ENCODE data around the gene CBY1.

CBY1 gene

DNA sequence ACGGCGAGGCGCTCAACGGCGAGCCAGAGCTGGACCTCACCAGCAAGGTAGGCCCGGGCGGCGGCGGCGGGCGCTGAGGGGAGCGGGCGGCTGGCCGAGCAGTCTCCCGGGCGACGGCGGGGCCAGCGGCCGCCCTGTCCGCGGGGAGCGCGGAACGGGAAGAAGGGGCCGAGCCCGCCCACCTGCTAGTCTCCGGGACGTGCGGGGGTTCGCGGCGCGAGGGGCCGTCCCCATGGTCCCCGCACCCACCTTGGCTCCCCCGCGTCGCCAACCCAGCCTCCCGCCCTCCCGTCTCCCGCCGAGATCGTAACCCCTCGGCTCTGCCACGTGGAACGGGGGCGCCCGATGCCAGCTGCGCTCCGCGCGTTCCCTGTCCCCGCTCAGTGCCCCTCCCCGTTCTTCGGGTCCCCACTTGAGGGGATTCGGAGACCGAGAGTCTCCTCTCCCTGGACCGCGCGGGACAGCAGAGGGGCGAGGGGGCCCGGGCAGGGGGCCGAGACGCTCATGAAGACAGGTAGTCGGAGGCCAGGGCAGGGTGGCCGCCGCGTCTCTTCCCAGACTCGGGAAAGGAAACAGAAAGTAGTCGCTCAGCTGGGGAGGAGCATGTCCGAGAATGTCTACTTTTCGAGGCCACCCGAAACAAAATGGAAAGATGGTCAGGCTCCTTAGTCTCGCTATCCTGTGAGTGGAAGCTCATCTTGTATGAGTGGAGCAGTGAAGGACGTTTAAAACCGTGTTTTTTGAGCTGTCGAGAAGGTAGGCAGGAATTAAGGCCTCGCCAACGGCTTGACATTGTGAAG, 49.9 kb downstream of the CBY1 start:
- no peaks in the 10 kb centered on the region for H3K9me3 ChIP-seq (ENCODE audit: control insufficient read depth, low read depth, low read length)
- H3K4me1 ChIP-seq (ENCODE audit: control insufficient read depth, low read depth, low read length), result peaks cover 29% of the 10 kb centered on the region
- H3K4me3 ChIP-seq (ENCODE audit: low read length), result peak overlapping the region; percentile 95
- no peaks in the 10 kb centered on the region for H3K27me3 ChIP-seq (ENCODE audit: control insufficient read depth, insufficient read depth, low read length)
- H3K36me3 ChIP-seq (ENCODE audit: control insufficient read depth, low read depth, low read length), result peaks cover 6% of the 10 kb centered on the region
- H3K9ac ChIP-seq (ENCODE audit: low read length), result peak overlapping the region; percentile 82
- no peak overlapping the region for H3K27ac ChIP-seq (ENCODE audit: low read length)

GRCh38 chr22:38706901-38707195, 50.4 kb downstream of the CBY1 start:
- Histone ChIP-seq H3K4me1 (ENCODE audit: control insufficient read depth, low read depth, low read length) (peaks cover 29% of the 10 kb centered on the region), H3K9me3 (ENCODE audit: control insufficient read depth, low read depth, low read length) (no peaks in the 10 kb centered on the region), H3K36me3 (ENCODE audit: control insufficient read depth, low read depth, low read length) (peaks cover 6% of the 10 kb centered on the region), H3K27me3 (ENCODE audit: control insufficient read depth, insufficient read depth, low read length) (no peaks in the 10 kb centered on the region), H3K27ac (ENCODE audit: low read length) (no peak overlapping the region), H3K9ac (ENCODE audit: low read length) (peak overlapping the region; percentile 82), H3K4me3 (ENCODE audit: low read length) (peak overlapping the region; percentile 95)

- Histone ChIP-seq H3K4me1 (ENCODE audit: control insufficient read depth, low read depth, low read length) (peaks cover 32% of the 10 kb centered on the region), H3K9ac (ENCODE audit: low read length) (no peak overlapping the region), H3K36me3 (ENCODE audit: control insufficient read depth, low read depth, low read length) (peaks cover 6% of the 10 kb centered on the region), H3K4me3 (ENCODE audit: low read length) (peak overlapping the region; percentile 95), H3K27ac (ENCODE audit: low read length) (no peak overlapping the region), H3K27me3 (ENCODE audit: control insufficient read depth, insufficient read depth, low read length) (no peaks in the 10 kb centered on the region), H3K9me3 (ENCODE audit: control insufficient read depth, low read depth, low read length) (no peaks in the 10 kb centered on the region)
Observed at GRCh38 chr22:38707346-38707745, 50.9 kb downstream of the CBY1 start.

DNA sequence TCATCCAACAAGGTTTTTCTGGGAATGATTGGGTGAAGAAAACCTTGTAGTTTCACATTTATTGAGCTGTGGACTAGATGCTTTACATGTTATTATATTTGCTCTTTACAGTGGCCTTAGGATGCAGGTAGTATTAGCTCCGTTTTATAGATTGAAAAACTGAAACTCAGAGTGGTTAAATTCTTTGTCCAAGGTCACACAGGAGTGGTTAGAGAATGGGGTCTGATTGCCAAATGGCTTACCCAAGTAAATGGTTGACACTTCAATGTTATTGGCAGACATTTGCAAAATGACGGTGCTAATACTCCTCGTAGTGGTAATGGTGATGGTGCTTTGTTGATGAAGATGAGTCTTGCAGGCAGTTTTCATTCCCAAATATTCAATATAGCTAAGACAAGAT, 51.5 kb downstream of the CBY1 start:
- peaks cover 35% of the 10 kb centered on the region for H3K4me1 ChIP-seq (ENCODE audit: control insufficient read depth, low read depth, low read length)

DNA sequence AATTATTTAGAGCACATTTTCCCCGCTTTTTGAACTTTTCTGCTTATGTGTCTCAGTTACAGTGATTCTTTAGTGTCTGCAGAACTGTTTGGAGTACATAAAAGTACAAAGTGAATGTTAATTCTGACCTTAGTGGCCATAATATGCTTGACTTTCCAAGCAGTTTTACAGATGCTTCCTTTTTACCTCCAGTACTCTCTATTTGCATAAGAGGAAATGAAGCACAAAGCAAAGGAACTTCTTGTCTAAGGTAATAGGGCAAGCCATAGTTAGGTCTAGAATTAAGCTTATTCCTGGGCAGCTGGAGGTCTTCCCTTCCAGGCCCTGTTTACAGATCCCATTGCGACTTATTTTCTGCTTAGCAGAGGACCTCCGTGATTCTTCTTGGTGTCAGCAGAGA, 52.9 kb downstream of the CBY1 start:
- Histone ChIP-seq H3K9me3 (ENCODE audit: control insufficient read depth, low read depth, low read length) (no peaks in the 10 kb centered on the region), H3K27ac (ENCODE audit: low read length) (no peak overlapping the region), H3K9ac (ENCODE audit: low read length) (no peak overlapping the region), H3K36me3 (ENCODE audit: control insufficient read depth, low read depth, low read length) (peaks cover 6% of the 10 kb centered on the region), H3K4me1 (ENCODE audit: control insufficient read depth, low read depth, low read length) (peaks cover 38% of the 10 kb centered on the region), H3K27me3 (ENCODE audit: control insufficient read depth, insufficient read depth, low read length) (no peaks in the 10 kb centered on the region), H3K4me3 (ENCODE audit: low read length) (no peak overlapping the region)

More for the DNA sequence above, 51.5 kb downstream of the CBY1 start:
- Histone ChIP-seq H3K4me3 (ENCODE audit: low read length) (no peak overlapping the region), H3K9me3 (ENCODE audit: control insufficient read depth, low read depth, low read length) (no peaks in the 10 kb centered on the region), H3K27ac (ENCODE audit: low read length) (no peak overlapping the region), H3K36me3 (ENCODE audit: control insufficient read depth, low read depth, low read length) (peaks cover 6% of the 10 kb centered on the region), H3K27me3 (ENCODE audit: control insufficient read depth, insufficient read depth, low read length) (no peaks in the 10 kb centered on the region), H3K9ac (ENCODE audit: low read length) (no peak overlapping the region)

- no peaks in the 10 kb centered on the region for H3K9me3 ChIP-seq (ENCODE audit: control insufficient read depth, low read depth, low read length)
- no peak overlapping the region for H3K27ac ChIP-seq (ENCODE audit: low read length)
- no peak overlapping the region for H3K9ac ChIP-seq (ENCODE audit: low read length)
- no peak overlapping the region for H3K4me3 ChIP-seq (ENCODE audit: low read length)
- peaks cover 6% of the 10 kb centered on the region for H3K36me3 ChIP-seq (ENCODE audit: control insufficient read depth, low read depth, low read length)
- H3K4me1 ChIP-seq (ENCODE audit: control insufficient read depth, low read depth, low read length), result peaks cover 30% of the 10 kb centered on the region
- no peaks in the 10 kb centered on the region for H3K27me3 ChIP-seq (ENCODE audit: control insufficient read depth, insufficient read depth, low read length)
Observed at GRCh38 chr22:38710351-38710750, 53.9 kb downstream of the CBY1 start.

DNA sequence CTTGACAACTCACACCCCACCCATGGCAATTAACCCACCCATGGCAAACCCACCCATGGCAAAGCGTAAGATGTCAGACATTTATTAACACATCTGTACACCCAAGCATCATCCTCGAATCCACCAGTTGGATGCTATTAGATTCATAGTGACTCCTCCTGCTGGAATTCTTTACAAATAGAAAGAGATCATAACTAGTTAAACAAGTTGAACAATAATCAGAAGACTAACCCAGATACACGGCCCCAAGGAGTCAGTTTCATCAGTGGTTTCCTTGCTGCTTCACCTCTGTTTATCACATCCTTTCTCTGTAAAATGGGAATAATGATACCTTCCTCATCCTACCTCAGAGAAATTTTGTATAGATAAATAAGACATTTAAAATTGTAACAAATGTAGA, 54.4 kb downstream of the CBY1 start:
- H3K36me3 ChIP-seq (ENCODE audit: control insufficient read depth, low read depth, low read length), result peaks cover 8% of the 10 kb centered on the region
- H3K4me3 ChIP-seq (ENCODE audit: low read length), result no peak overlapping the region
- H3K9me3 ChIP-seq (ENCODE audit: control insufficient read depth, low read depth, low read length), result no peaks in the 10 kb centered on the region
- no peak overlapping the region for H3K27ac ChIP-seq (ENCODE audit: low read length)
- peaks cover 30% of the 10 kb centered on the region for H3K4me1 ChIP-seq (ENCODE audit: control insufficient read depth, low read depth, low read length)
- no peaks in the 10 kb centered on the region for H3K27me3 ChIP-seq (ENCODE audit: control insufficient read depth, insufficient read depth, low read length)
- no peak overlapping the region for H3K9ac ChIP-seq (ENCODE audit: low read length)

DNA sequence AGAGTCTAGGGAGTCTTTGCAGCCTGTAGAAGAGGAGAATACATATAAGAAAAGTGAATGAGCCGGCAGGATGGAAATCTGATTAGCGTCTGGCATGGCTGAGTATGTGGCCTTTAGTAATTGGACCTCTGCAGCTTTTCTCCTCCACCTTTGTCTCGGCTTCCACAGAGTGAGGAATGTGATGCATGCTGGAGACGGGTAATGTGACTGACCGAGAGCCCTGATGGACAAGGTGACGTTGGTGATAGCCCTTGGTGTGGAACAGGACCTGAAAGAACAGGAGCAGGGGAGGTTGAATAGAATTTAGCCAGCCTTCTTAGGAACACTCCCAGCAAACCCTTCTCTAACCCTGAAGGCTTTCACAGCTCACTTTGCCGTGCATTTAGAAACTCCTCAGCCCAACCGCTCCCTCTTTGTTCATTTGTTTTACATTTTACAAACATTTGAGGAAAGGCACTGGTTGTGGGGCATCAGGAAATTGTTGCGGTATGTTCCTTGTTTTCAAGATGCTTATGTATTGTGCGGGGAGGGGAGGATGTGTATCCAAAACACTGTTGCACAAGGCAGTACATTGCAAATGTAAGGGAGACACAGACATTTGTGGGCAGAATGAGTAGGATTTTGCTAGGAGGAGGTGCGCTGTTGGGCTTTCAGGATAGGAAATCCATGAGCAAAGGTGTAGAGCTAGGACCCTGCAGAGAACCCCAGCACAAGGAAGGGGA, 56.2 kb downstream of the CBY1 start:
- H3K27ac ChIP-seq (ENCODE audit: low read length), result no peak overlapping the region
- H3K36me3 ChIP-seq (ENCODE audit: control insufficient read depth, low read depth, low read length), result peaks cover 26% of the 10 kb centered on the region
- H3K4me1 ChIP-seq (ENCODE audit: control insufficient read depth, low read depth, low read length), result peaks cover 22% of the 10 kb centered on the region
- no peak overlapping the region for H3K9ac ChIP-seq (ENCODE audit: low read length)
- H3K9me3 ChIP-seq (ENCODE audit: control insufficient read depth, low read depth, low read length), result no peaks in the 10 kb centered on the region
- no peaks in the 10 kb centered on the region for H3K27me3 ChIP-seq (ENCODE audit: control insufficient read depth, insufficient read depth, low read length)
- no peak overlapping the region for H3K4me3 ChIP-seq (ENCODE audit: low read length)

GRCh38 chr22:38713921-38714320, 57.5 kb downstream of the CBY1 start:
- Histone ChIP-seq H3K4me3 (ENCODE audit: low read length) (no peak overlapping the region), H3K4me1 (ENCODE audit: control insufficient read depth, low read depth, low read length) (peaks cover 17% of the 10 kb centered on the region), H3K27me3 (ENCODE audit: control insufficient read depth, insufficient read depth, low read length) (no peaks in the 10 kb centered on the region), H3K36me3 (ENCODE audit: control insufficient read depth, low read depth, low read length) (peaks cover 33% of the 10 kb centered on the region), H3K9ac (ENCODE audit: low read length) (no peak overlapping the region), H3K27ac (ENCODE audit: low read length) (no peak overlapping the region), H3K9me3 (ENCODE audit: control insufficient read depth, low read depth, low read length) (no peaks in the 10 kb centered on the region)

DNA sequence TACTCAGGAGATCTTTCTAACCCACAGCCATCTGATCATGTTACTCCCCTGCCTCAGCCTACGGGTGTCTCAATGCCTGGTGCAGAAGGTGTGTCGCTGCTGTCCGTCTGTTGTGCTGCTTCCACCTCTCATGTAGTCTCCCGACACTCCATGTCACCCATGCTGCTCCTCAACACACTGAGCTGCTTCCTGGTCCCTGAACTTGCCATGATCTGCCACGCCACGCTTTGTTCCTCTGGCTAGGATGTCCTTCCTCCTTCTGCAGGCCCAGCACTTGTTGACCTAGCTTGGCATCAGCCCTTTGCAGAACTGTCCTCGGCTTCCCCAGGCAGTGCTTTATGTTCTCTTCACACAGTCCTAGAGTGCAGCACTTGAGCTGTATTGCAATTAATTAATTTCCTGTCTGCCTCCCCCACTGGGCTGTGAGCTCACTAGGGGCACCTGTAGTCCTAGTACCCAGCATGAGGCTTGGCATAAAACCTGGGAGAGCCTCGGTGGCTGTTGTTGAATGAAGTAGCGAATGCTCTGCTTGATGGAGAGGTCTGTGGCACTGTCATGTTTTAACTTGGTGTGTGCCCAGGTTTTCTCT, 58.8 kb downstream of the CBY1 start:
- H3K9me3 ChIP-seq (ENCODE audit: control insufficient read depth, low read depth, low read length), result no peaks in the 10 kb centered on the region
- no peaks in the 10 kb centered on the region for H3K27me3 ChIP-seq (ENCODE audit: control insufficient read depth, insufficient read depth, low read length)
- peaks cover 27% of the 10 kb centered on the region for H3K36me3 ChIP-seq (ENCODE audit: control insufficient read depth, low read depth, low read length)
- no peak overlapping the region for H3K9ac ChIP-seq (ENCODE audit: low read length)
- no peak overlapping the region for H3K27ac ChIP-seq (ENCODE audit: low read length)
- H3K4me1 ChIP-seq (ENCODE audit: control insufficient read depth, low read depth, low read length), result peaks cover 17% of the 10 kb centered on the region
- H3K4me3 ChIP-seq (ENCODE audit: low read length), result no peak overlapping the region

DNA sequence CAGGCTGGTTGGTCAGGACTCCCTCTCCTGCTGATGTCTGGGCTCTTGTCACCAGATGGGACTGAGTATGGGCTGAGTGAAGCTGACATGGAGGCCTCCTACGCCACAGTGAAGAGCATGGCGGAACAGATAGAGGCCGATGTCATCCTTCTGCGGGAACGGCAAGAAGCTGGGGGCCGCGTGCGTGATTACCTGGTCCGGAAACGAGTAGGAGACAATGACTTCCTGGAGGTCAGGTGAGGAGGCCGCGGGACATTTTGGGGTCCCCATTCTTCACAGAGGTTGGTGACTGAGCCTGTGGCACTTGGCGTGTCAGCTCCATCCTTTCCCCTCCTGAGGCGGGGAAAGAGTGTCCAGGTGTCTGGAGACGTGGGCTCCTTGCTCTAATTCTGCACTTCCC, 59.4 kb downstream of the CBY1 start:
- no peaks in the 10 kb centered on the region for H3K27me3 ChIP-seq (ENCODE audit: control insufficient read depth, insufficient read depth, low read length)
- H3K4me1 ChIP-seq (ENCODE audit: control insufficient read depth, low read depth, low read length), result peaks cover 17% of the 10 kb centered on the region
- peaks cover 30% of the 10 kb centered on the region for H3K36me3 ChIP-seq (ENCODE audit: control insufficient read depth, low read depth, low read length)
- H3K27ac ChIP-seq (ENCODE audit: low read length), result no peak overlapping the region
- H3K9me3 ChIP-seq (ENCODE audit: control insufficient read depth, low read depth, low read length), result no peaks in the 10 kb centered on the region
- H3K4me3 ChIP-seq (ENCODE audit: low read length), result no peak overlapping the region
- no peak overlapping the region for H3K9ac ChIP-seq (ENCODE audit: low read length)
